Measurements from ENCODE around the gene VKORC1L1. TPM values are rescaled to one million over a fixed set of nuclear protein-coding genes. Genes with fewer than 3 reads are reported as not detected.

The VKORC1L1 gene
- total RNA-seq, 1 donor from 2014 or later: 8.6 TPM

DNA sequence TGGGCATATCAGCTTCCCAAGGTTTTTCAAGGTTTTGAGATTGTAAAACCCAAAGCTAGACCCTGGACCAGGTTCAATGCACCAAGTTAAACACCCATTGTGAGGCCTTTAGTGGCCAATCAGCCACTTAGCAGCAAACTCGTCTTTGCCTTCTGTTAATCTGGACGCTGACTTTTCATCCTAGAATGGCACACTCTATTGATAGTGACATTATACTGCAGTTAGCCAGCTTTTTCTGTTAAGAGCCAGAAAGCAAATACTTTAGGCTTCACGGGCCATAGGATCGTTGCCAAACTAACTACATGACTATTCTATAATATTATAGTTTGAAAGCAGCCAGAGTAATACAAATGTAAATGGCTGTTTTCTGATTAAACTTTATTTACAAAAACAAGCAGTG is 51.3 kb downstream of the VKORC1L1 start:
- Mint-ChIP-seq H3K4me3 (no peak overlapping the region), H3K27me3 (no peaks in the 10 kb centered on the region), H3K27ac (no peak overlapping the region), H3K4me1 (no peaks in the 10 kb centered on the region), H3K9me3 (no peaks in the 10 kb centered on the region), H3K36me3 (ENCODE audit: low read depth) (peaks cover 8% of the 10 kb centered on the region)
- ChIA-PET POLR2A (no interaction called here), CTCF (no interaction called here)
- no peak for TF ChIP-seq CTCF (IDR thresholded peaks at IDR 0.05)
- no peak for DNase-seq
- no peak for ATAC-seq (ENCODE audit: low read depth)
- intact Hi-C loops (cut with micrococcal nuclease): no loop called here

DNA sequence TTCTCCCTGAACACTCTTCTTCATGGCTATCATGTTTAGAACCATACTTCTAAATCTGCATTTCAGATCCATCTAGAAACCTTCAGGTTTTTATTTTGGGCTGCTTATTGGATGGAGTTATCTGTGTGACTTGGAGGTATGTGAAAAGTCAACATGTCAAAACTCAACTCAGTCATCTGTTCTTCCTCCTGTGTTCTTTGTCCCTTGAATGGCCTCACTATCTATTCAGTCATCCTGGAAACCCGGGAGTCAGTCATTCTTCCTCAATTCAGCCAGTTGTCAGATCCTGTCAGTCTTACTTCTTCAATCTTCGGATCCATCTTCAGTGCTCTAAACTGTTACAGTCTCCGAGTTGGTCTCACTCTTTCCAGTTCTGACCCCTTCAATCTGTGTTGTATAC is 52.2 kb downstream of the VKORC1L1 start:
- DNase-seq (no peak), ATAC-seq (ENCODE audit: low read depth) (no peak)
- Mint-ChIP-seq H3K4me1 (no peaks in the 10 kb centered on the region), H3K4me3 (no peak overlapping the region), H3K27me3 (no peaks in the 10 kb centered on the region), H3K9me3 (no peaks in the 10 kb centered on the region), H3K36me3 (ENCODE audit: low read depth) (peaks cover 5% of the 10 kb centered on the region), H3K27ac (no peak overlapping the region)
- ChIA-PET POLR2A (no interaction called here), CTCF (no interaction called here)
- TF ChIP-seq CTCF (IDR thresholded peaks at IDR 0.05): no peak
- intact Hi-C loops (cut with micrococcal nuclease): no loop called here

DNA sequence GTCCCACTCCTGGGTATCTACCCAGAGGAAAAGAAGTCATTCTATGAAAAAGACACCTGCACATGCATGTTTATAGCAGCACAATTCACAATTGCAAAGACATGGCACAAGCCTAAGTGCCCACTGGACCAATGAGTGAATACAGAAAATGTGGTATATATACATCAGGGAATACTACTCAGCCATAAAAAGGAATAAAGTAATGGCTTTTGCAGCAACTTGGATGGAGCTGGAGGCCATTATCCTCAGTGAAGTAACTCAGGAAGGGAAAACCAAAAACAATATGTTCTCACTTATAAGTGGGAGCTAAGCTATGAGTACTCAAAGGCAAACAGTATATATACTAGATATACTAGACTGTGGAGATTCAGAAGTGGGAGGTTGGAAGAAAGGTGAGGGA is 53.7 kb downstream of the VKORC1L1 start:
- CTCF ChIA-PET: no interaction called here
- ATAC-seq (ENCODE audit: low read depth) (no peak), DNase-seq (no peak)
- H3K36me3 Mint-ChIP-seq (ENCODE audit: low read depth): peaks cover 5% of the 10 kb centered on the region
- intact Hi-C loops (cut with micrococcal nuclease): no loop called here
- POLR2A ChIA-PET: no interaction called here
- no peak for TF ChIP-seq CTCF (IDR thresholded peaks at IDR 0.05)
- no peaks in the 10 kb centered on the region for H3K9me3 Mint-ChIP-seq
- H3K27ac Mint-ChIP-seq: no peak overlapping the region
- H3K4me3 Mint-ChIP-seq: no peak overlapping the region
- no peaks in the 10 kb centered on the region for H3K27me3 Mint-ChIP-seq
- H3K4me1 Mint-ChIP-seq: peaks cover 5% of the 10 kb centered on the region

DNA sequence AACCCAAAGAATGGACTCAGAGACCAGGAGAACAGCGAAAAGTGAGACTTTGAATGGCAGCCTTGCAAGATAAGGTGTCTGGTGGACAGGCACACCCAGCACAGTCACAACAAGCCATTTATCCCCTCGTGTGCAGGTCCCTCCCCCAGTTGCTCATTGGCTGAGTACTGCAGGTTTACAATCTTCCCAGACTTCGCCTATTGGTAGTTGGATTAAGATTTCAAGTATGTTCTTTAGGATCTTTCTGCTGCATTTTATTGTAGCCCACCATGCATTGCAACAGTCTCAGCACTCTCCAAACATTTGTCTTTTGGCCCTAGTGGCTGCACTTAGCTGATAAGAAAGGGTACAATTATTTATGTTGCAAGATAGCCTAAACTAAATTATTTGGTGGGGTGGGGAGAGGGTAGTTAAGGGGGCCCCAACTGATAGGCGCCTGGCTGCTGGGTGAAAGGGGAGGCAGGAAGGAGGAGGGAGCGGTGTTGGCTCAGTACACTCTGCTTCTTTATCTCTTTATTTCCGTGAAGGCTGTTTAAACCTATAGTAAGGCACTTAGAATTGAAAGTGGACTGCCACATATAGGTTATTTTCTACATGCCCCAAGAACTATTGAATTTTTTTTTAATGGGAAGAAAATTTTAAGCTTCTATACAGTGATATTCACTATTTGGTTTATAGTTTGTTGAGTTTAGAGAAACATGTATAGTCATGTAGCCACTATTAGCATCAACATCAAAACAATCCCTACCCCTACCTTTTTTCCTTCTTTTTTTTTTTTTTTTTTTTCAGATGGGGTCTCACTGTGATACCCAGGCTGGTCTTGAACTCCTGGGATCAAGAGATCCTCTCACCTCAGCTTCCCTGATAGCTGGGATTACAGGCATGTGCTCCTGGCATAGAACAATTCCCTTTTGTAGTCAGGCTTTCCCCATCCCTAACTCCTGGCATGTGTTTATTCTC is 54.9 kb downstream of the VKORC1L1 start:
- no peaks in the 10 kb centered on the region for H3K27me3 Mint-ChIP-seq
- DNase-seq: no peak
- no peak for TF ChIP-seq CTCF (IDR thresholded peaks at IDR 0.05)
- no peaks in the 10 kb centered on the region for H3K9me3 Mint-ChIP-seq
- POLR2A ChIA-PET: no interaction called here
- H3K4me3 Mint-ChIP-seq: no peak overlapping the region
- H3K4me1 Mint-ChIP-seq: peaks cover 7% of the 10 kb centered on the region
- ATAC-seq (ENCODE audit: low read depth): no peak
- CTCF ChIA-PET: no interaction called here
- H3K36me3 Mint-ChIP-seq (ENCODE audit: low read depth): peaks cover 4% of the 10 kb centered on the region
- intact Hi-C loops (cut with micrococcal nuclease): no loop called here
- H3K27ac Mint-ChIP-seq: no peak overlapping the region

GRCh38 chr7:65931685-65932084 is 58.8 kb downstream of the VKORC1L1 start:
- intact Hi-C loops (cut with micrococcal nuclease): no loop called here
- POLR2A ChIA-PET: interaction anchor here (0.5 kb wide), 1 partner anchor 148 kb away, joined by 3 read pairs; no protein-coding TSS in a partner anchor

More at GRCh38 chr7:65931685-65932084, 58.8 kb downstream of the VKORC1L1 start:
- Mint-ChIP-seq H3K27me3 (no peaks in the 10 kb centered on the region), H3K9me3 (no peaks in the 10 kb centered on the region), H3K4me3 (no peak overlapping the region), H3K27ac (no peak overlapping the region), H3K36me3 (ENCODE audit: low read depth) (peaks cover 4% of the 10 kb centered on the region), H3K4me1 (peaks cover 7% of the 10 kb centered on the region)
- CTCF ChIA-PET: no interaction called here
- DNase-seq: no peak
- TF ChIP-seq CTCF (IDR thresholded peaks at IDR 0.05): no peak
- no peak for ATAC-seq (ENCODE audit: low read depth)

Measured in activated B cell treated with CpG ODN at 0.5 μM for 24 hours (primary cell).